HG03432 (cell line): ENCODE results near the gene ARHGAP32.
"Not testable (repeated sequence)": the region's sequence is repeated elsewhere in the genome, so short reads cannot be mapped to it uniquely, and the experiment has no call there.

Experiments
- ATAC-seq: cut with Tn5 transposase; IDR thresholded peaks from one replicate; pipeline ENCODE4 v1.9.1; 2021; ENCODE audit warnings: mild to moderate bottlenecking, moderate library complexity; ENCODE audit not compliant: unreplicated experiment

The ARHGAP32 gene

DNA sequence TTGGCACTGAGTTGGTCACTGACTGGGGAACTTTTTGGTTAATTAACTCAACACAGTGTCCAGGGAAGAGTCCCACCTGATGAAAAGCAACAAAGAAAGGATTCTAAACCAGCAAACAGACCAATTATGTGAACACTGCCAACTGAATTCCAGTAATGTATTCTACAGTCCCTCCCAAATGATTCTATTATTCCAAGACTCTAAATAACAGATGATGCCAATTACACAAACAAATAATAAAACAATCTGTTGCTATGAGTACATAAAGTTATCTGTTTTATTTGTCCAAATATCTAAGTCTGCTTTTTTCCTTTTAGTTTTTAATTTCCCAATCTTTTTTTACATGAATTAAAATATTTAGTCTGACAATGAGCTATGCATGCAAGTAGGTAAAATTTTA lies 151.2 kb downstream of the ARHGAP32 start:
- ATAC-seq, result no peak

DNA sequence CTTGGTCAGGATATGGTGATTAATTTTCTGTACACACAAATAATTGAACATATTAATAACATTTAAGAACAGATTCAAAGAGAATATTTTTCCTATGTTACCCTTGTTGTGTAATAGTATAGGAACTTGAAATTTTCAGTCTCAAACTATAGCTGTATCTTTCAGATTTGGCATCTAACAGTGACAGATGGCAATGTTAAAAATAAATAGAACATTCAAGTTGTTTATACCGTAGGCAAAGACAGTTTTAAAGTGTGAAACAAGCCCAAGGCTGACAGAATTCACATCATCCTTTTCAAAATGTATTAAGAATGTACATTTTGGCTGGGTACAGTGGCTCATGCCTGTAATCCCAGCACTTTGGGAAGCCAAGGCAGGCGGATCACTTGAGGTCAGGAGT lies 156.9 kb downstream of the ARHGAP32 start:
- ATAC-seq, result no peak

DNA sequence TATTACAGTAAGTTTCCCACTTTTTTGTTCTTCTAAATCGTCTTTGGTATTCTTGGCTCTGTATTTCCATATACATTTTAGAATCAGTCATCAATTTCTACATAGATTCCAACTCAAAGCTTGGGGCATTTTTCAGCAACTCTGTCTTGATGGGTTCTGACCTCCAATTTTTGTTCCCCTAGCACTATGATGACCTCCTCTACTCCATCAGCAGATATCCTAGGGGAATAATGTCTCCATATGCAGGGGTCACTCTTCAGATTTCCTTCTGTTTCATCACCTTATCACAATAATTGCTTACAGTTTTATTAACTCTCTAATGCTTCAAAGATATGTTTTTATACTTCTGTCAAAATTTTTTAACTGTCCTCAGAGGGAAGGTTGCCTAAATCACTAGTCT lies 158.1 kb downstream of the ARHGAP32 start:
- no peak for ATAC-seq

DNA sequence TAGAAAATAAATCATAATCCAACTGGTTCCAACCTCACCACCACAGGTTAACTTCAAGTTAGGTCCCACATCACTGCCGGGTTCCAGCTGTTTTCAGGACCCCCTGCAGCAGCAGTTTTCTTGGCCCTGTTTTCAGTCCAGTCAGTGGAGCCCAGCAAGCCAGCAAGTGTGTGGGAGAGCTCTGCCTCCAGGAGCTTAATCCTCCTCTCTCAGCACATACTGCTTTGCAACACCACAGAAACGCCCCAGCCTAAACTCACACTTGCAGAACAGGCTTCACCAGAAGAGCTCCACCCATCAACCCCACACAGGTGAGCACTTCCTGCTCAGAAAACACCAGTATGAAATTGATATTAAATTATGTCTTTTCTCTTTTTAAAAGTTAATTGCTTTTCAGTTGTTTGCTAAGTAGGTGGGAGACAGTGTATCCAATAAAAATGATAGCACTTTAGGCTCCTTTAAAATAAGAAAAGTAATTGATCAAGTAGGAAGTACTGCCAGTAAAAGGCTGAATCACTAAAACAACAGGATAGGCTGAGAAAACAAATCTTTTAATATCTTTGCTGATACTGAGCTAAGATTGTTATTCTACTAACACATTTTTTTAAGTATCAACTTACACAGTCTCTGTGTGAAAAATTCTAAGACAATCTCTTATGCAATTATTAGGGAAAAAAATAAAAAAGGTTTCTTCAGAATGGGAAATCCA lies 168.0 kb downstream of the ARHGAP32 start:
- ATAC-seq, result no peak

DNA sequence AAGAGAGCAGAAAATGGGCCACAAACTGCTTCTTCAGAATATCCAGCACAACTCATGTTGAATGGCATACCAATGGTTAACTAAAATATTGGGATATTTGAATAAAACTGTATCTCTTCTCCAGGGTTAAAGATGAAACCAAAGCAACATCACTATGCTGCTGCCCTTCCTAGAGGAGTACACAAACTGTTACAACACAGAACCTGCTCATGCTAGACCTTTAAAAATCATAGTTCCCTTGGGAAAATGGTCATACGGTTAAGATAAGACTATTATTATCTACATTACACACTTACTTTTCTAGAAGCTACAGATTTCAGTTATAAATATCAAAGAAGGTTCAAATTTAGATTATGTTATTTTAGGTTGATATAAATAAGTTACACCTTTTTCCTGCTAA lies 170.8 kb downstream of the ARHGAP32 start:
- no peak for ATAC-seq

DNA sequence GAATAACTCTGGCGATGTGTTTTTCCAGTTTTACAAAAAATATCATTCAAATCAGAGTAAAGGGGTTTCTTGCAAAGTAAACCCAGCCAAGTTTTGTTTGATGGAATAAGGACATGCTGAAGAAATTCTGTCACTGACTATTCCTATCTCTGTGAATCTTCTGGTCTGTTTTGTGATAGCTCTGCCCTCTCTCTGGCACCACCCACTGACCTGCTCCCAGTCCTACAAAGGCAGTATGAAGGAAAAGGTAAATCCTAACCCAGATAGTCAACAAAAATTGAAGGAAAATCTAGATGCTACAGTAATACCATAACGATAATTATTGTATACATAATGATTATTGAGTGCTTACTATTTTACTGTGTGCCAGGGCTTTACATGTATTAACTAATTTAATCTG lies 173.1 kb downstream of the ARHGAP32 start:
- no peak for ATAC-seq

DNA sequence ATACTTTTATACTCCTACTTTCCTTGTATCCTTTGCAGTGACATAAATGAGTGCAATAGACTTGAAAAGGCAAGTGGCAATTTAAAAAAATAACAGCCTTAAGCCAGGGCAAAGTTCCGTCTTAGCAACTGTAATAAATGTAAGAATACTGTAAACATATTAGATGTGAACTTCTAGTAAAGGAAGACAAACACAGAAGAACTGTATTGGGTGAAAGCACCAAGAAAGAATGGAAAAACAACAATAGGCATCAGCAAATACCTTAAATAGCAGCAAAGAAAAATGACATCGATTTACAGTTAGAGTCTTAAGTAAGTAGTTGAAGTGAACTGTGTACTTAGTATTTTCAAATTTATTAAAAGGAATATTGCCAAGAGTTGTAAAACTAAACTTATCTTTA lies 174.0 kb downstream of the ARHGAP32 start:
- no peak for ATAC-seq

DNA sequence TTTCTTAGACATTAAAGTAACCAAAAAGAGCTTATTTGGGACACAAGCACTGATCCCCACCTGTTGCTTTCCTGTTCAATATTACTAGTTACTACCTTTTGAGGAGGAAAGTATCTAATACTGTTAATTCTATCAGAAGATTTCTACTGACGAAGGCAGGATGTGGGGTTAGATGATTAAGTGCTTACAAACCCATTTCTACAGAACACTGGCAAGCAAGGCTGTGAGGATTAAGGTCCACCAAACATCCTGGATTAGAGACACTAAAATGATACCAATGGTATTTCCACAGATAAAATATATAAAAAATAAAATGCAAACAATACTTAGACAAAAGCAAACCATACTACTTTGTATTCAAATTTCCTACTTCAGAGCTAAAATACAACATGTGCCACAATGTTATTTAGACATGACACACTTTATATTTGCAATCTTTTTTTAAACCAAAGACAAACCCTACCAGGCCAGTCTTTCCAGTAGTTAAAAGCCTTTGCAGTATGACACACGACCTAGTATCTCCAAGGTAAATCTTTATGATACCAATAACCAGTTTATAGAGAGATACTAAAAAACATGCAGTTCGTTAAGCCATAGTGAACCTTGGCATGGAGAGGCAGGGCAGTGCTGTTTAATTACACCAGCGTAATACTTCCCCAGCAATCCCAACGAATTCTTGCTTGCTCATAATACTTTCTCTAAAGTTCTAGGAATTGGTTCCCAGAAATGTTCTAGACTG lies 178.2 kb downstream of the ARHGAP32 start:
- ATAC-seq, result no peak

DNA sequence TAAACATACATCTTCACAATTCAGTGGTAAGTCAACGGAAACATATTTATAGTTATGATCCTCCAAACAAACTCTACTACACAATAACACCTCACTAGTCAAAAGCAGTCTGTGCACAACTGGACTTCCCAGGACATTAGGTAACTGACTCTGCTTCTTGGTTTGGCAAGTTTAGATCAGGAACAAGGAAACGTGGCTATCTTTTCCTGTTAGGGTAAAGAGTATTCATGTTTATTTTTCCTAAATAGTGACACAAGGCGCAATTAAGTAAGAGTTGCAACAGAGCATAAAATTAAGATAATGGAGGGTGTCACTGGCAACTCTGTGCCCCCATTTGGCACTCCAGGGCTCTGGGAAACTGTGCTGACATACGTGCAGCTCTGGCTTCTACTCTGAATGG lies 179.2 kb downstream of the ARHGAP32 start:
- no peak for ATAC-seq

DNA sequence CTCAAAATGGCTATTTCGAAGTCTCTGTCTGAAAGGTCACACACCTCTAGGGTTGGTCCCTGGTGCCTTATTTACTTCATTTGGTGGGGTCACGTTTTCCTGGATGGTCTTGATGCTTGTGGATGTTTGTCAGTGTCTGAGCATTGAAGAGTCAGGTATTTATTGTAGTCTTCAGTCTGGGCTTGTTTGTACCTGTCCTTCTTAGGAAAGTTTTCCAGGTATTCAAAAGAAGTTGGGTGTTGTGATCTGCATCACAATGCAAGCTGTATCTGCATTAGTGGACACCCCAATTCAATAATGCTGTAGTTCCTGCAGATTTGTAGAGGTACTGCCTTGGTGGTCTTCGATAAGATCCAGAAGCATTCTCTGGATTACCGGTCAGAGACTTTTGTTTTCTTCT lies 186.0 kb downstream of the ARHGAP32 start:
- no peak for ATAC-seq

DNA sequence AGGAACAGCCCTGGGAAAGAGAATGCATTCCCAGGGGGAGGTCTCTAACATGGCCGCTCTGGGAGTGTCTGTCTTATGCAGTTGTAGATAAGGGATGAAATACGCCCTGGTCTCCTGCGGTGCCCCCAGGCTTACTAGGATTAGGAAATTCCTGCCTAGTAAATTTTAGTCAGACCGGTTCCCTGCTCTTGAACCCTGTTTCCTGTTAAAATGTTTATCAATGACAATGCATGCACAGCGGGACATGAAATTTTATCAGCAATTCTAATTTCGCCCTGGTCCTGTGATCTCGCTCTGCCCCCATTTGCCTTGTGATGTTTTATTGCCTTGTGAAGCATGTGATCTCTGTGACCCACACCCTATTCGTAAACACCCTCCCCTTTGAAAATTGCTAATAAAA lies 193.0 kb downstream of the ARHGAP32 start:
- not testable (repeated sequence) for ATAC-seq

DNA sequence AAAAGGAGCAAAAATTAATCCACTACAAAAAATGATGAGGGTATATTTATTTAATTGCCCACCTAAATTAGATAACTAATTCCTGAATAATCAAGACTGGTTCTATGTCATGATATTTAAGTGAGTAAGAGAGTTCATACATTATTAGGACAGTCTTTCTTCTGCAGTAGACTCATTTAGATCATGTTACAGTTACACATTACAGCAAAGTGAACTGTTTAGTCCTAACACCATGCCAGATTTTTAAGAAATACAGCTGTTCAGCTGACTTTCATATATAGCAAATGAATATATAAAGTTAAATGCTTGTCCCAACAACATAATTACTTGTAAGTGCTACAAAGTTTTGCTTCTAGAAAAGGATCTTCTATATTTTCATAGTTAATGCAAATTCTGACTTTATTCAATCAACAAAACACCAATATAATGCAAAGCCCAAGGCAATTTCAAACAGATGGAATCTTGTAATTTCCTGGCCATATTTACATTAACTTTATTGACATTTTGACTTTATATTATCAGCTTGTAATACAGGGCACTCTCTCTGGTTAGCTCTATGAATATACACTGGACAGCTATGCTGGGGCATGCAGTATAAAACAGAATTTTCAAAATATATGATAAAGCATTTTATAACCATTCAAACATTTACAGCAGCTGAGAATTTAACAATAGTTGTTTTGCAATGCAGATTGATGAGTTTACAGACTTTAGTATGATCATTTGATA lies 203.7 kb downstream of the ARHGAP32 start:
- no peak for ATAC-seq

DNA sequence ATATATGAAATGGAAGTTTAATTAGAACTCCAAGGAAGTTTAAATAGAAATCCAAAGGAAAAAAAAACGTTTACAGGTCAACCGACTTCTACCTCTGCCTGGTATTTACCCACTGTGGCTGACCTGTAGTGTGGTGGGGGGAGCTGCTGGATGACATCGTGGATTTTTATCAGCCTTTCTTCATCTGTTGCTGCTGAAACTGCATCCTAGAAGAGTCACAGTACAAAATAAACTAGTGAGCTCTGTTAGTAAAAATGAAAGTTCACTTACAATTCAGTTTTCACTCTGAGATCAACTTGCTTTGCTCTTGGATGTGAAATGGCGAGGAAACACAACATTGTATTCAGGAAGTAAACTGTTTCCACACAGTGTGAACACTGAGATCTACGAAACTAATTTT lies 206.2 kb downstream of the ARHGAP32 start:
- ATAC-seq, result no peak

DNA sequence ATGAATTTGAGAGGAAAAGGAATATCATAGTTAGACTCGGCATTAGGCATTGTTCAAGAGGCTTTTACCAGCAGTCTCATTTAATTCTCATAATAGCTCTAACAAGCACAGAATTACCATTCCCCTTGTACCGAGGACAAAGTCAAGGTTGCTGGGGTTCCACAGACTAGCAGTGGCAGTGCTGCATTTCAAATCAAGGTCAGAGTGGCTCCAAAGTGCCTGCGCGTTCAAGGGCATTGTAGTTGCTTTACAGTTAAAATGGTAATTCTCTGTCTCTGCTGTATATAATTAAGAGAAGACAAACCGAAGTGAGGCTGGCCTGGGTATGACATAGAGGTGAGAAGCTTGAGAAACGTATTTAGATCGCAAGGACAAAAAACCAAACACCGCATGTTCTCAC lies 209.1 kb downstream of the ARHGAP32 start:
- no peak for ATAC-seq

DNA sequence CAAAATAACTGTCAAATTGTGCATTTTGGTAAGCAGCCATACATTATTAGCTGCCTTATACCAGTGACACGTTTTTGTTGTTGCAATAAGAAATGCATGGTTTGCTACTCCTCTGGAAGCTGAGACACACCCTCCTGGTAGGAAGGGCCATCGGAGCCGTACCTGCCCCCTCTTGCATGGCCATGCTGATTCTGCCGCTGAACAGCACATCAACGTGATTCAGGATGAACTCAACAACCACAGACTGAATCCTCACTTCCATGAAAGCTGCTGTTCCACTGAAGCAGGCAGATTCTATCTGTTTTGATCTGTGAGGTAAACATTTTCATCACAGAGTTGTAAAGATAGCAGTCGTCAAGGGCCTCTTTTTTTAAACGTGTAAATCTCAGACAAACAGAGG lies 210.9 kb downstream of the ARHGAP32 start:
- ATAC-seq, result no peak

DNA sequence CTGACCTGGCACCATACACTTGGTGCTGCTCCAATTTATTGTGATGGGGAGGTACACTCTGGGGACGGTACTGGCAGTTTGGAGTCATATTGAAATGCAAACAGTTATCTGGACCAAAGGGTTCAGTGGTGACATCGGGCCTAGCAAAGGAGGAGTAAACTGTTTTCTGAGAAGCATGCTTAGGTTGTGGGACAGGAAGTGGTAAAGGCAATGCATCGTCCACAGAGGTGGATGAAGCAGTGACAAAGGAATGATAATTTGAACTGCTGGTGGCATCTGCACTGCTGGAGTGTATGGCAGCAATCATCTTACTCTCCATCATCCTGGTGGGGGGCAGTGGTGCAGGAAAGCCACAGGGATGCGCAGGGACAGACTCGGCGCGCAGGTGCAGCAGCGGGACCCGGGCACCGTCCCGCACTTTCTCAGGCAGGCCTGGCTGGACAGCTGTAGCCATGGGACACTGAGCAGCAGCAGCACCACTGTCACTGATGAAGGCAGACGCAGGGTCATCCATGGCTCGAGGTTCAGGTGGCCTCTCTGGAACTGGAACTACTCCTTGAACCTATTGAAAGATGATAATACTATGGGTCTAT lies 221.4 kb downstream of the ARHGAP32 start:
- ATAC-seq, result no peak

DNA sequence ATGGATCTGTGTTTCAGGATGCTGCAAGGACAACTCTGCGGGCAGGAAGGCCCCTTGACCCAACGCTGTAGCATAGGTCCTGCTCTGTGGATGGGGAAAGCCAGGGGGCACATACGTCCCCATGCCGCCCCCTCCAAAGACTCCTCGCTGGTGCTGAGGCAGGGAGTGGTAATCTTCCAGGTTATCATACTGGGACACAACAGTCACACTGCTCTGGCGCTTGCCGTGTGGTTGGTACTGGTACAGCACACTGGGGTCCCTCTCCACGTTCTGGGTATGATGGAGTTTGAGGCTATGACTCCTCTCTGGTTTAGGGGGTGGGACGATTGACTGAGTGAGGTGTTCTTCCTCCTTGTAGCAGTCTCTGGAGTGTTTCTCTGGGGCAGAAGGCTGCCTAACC lies 223.2 kb downstream of the ARHGAP32 start:
- no peak for ATAC-seq

DNA sequence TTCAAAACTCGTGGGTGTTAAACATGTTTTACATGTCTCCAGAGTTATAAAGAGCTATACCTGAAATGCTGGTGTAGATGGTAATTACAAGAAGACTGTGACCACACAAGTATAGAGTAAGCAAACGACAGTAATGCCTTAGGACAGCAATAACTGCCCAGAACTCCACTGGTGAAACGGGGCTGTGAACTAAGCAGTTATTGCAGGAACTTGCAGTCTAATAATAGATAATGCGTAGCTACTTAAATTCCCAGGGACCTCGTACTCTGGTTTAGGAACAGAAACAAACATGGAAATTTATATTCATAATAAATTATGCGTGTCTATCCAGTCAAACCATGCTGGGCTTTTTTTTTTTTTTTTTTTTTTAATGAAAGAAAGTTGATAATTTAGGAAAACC lies 224.5 kb downstream of the ARHGAP32 start:
- ATAC-seq, result no peak

DNA sequence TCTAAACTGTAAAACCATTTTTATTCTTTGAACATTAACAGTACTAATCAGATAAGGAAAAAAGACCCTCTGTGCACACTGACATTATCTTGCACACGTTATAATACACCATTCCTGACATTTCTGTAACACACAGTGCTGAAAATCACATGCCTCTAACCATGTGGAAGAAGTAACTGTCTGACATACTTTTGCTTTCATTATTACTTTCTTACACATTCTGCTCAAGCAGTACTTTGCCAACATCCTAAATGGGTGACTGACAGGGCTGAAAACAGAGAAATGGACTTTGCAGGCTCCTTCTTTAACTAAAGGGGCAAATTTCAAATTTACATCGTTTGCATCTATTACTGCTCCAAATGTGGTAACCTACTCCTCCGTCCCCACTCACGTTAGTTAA lies 226.6 kb downstream of the ARHGAP32 start:
- ATAC-seq, result peak; percentile 98

DNA sequence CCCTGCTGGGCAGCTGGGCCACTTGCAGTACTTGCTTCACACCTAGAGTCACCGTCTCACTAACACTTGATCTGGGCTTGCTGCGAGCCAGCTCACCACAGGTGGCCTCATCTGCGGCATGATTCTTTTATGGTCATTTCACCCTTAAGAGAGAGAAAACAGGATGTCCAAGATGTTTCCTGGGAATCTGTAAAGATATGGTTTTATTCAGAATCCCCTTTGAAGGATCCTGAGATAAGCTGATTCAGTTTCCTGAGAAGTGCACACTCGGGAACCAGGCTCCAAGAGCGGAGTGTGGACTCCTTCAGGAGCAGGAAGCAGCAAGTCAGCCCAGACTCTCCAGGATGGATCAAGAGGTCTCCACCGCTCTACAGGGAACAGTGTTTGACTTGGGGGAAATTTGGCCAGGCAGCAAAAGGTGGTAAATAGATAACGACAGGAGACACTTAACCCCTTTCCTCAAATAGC lies 227.6 kb downstream of the ARHGAP32 start:
- no peak for ATAC-seq

DNA sequence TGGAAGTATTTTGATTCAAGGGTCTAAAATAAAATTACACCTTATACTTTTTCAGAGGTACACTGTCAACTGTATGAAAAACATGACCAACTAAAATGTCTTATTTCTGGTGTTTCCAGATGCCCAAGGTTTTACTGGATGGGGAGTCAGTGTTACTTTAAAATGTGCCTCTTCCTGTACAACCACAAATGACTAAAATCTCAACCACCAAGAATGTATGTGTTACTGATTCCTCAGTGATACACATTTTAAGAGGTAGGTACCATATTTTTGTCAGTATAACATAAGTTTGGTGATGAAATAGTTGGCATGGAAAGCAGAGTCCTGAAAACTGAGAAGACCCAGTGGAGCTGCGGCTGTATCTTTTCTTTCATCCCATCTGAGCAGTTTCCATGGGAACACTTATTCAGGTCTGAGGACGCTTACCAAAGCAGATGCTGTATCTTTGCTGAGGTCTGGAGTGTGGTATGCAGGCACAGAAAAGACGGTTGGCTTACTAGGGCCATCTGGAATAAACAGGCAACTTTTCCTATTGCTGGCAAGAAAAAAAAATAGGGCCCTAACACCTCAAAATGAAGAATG lies 228.3 kb downstream of the ARHGAP32 start:
- ATAC-seq, result no peak
